Measurements from ENCODE around the gene GRB2.

DNA sequence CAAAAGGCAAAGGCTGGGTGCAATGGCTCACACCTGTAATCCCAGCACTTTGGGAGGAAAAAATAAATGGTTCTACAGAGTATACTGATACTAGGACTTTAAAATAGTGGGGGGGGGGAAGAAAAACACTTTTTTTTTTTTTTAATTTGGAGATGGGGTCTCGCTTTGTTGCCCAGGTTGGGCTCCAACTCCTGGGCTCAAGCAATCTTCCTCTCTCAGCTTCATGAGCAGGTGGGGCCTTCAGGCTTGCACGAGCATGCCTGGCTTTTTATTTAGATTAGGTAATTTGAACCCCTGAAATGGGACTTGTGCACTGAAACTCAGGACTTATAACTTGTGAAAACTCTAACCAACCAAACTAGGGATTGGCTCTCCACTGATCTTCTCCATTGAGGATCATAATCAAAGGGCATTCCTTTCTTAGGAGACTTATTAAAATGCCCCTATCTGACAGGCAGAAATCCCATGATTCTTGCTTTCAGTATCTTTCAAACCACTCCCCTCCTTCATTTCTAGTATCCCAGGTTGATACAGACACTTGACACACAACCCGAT, 16.9 kb downstream of the GRB2 start:
- TF ChIP-seq, protein P1, sequence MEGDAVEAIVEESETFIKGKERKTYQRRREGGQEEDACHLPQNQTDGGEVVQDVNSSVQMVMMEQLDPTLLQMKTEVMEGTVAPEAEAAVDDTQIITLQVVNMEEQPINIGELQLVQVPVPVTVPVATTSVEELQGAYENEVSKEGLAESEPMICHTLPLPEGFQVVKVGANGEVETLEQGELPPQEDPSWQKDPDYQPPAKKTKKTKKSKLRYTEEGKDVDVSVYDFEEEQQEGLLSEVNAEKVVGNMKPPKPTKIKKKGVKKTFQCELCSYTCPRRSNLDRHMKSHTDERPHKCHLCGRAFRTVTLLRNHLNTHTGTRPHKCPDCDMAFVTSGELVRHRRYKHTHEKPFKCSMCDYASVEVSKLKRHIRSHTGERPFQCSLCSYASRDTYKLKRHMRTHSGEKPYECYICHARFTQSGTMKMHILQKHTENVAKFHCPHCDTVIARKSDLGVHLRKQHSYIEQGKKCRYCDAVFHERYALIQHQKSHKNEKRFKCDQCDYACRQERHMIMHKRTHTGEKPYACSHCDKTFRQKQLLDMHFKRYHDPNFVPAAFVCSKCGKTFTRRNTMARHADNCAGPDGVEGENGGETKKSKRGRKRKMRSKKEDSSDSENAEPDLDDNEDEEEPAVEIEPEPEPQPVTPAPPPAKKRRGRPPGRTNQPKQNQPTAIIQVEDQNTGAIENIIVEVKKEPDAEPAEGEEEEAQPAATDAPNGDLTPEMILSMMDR (IDR thresholded peaks at IDR 0.05) = no peak
- TF ChIP-seq POLR2A (IDR thresholded peaks at IDR 0.05) = no peak
